Measurements from ENCODE around the gene SNAI3. TPM values are rescaled to one million over a fixed set of nuclear protein-coding genes. Genes with fewer than 3 reads are reported as not detected.
A peak's percentile ranks its signal among the peaks of the same experiment; 100 is the strongest.

Gene SNAI3
- total and polyA plus RNA-seq, 8 donors, result 0.19 to 1.9 (median 0.72) TPM

DNA sequence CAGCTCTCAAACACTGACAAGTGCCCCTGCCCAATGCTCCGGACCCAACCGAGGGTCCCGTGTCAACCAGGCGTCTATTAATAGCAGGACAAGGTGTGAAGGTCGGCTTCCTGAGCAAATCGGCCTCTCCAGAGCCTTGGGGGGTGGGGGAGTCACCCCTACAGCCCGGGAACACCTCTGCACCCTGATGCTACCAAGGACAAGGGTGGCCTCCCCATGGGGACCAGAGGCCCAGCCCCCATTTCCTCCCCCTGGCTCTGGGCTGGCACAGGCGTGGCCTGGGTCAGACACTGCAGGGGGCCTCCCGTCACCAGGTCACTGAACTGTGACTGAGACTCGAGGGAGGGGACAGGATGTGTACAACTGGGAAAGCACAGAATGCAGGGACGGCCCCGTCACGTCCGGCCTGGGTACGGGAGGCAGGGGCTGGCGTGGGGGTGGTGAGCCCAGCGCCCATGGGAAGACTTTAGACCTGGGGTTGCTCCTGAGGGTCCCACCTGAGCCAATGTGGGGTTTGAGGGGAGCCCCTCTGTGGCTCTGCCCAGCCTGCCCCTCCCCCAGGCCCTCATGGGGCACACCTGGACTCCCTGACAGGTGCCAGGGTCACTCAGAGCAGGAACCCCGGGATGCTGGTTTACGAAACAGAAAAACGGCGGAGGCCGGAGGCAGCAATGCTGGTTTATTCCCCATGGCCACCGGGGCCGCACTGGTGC is 34.9 kb downstream of the SNAI3 start:
- no peak for TF ChIP-seq CTCF (IDR thresholded peaks at IDR 0.05)
- ATAC-seq, result peak; percentile 9 to 58 (median 35)
- peak in 4 of 6 donors; percentile 36 to 63 (median 54) for DNase-seq
- Histone ChIP-seq H3K4me3 (peak overlapping the region; percentile 49 to 93 (median 70)), H3K27me3 (no peaks in the 10 kb centered on the region), H3K9me3 (no peaks in the 10 kb centered on the region), H3K27ac (peak overlapping the region; percentile 35 to 80 (median 62)), H3K4me1 (peaks cover 0 to 9% (median 0%) of the 10 kb centered on the region in 3 donors), H3K36me3 (no peaks in the 10 kb centered on the region)
- WGBS, 2 donors, result 57 to 64% methylated on average over 21 to 24 of the region's 24 CpGs
- intact Hi-C loops (cut with DNase I), result no loop called here
- FAIRE-seq, result no peak

DNA sequence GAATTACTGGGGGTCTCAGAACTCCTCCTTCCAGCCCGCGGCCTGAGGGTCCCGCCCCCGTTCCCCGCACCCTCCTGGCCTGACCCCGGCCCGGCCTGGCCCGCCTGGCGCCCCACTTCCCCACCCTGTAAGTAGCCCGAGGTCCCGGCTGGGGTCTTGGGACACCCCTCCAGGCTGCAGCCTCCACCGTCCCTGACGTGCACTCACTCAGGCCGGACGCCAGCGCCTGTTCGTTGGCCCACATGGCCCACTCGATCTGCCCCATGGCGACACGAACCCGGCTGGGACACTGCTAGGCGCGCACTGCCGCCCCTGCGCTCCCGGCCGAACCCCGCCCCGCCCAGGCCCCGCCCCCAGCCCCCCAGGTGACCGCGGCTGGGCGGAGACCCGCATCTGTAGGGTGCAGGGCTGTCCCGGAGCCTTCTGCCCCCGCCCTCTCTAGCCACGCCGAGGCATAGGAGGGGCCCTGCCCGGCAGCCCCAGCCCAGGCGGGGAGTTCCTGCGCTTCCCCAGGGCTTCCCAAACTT is 35.5 kb downstream of the SNAI3 start, which contains the start of gene CYBA:
Gene CYBA (minus strand): TSS at position 305 of the 527 bp plus-strand sequence. CDS start 40 bp downstream, at position 265.
- TF ChIP-seq CTCF (IDR thresholded peaks at IDR 0.05), result no peak
- DNase-seq, result peak; percentile 55 to 86 (median 72)
- H3K4me1 ChIP-seq, result peaks cover 0 to 9% (median 0%) of the 10 kb centered on the region in 3 donors
- H3K9me3 ChIP-seq, result no peaks in the 10 kb centered on the region
- H3K36me3 ChIP-seq, result no peaks in the 10 kb centered on the region
- intact Hi-C loops (cut with DNase I), result no loop called here
- ATAC-seq, result peak; percentile 68 to 90 (median 84)
- FAIRE-seq, result no peak
- peak within 1 kb of the TSS; percentile 49 to 93 (median 70) for H3K4me3 ChIP-seq
- peak within 1 kb of the TSS; percentile 35 to 80 (median 62) for H3K27ac ChIP-seq
- no peaks in the 10 kb centered on the region for H3K27me3 ChIP-seq
- WGBS, 2 donors, result 4 to 14% methylated on average over 37 to 41 of the region's 41 CpGs

- Histone ChIP-seq H3K27me3 (no peaks in the 10 kb centered on the region), H3K9me3 (no peaks in the 10 kb centered on the region), H3K4me3 (peak overlapping the region; percentile 49 to 93 (median 70)), H3K27ac (peak overlapping the region; percentile 35 to 80 (median 62)), H3K4me1 (peaks cover 0 to 9% (median 0%) of the 10 kb centered on the region in 3 donors), H3K36me3 (no peaks in the 10 kb centered on the region)
- ATAC-seq (peak; percentile 42 to 59 (median 54)), FAIRE-seq (no peak), DNase-seq (peak in 2 of 6 donors; percentile 67 to 83)
- intact Hi-C loops (cut with DNase I), result no loop called here
- TF ChIP-seq CTCF (IDR thresholded peaks at IDR 0.05), result no peak
- WGBS, 2 donors, result 15 to 38% methylated on average over 30 to 37 of the region's 37 CpGs
Observed at GRCh38 chr16:88649924-88650748, 36.2 kb downstream of the SNAI3 start.

- Histone ChIP-seq H3K9me3 (no peaks in the 10 kb centered on the region), H3K4me1 (peaks cover 0 to 9% (median 0%) of the 10 kb centered on the region in 3 donors), H3K27ac (peak overlapping the region; percentile 35 to 80 (median 62)), H3K27me3 (no peaks in the 10 kb centered on the region), H3K36me3 (no peaks in the 10 kb centered on the region), H3K4me3 (peak overlapping the region in 2 of 4 donors; percentile 49 to 85)
- FAIRE-seq (no peak), DNase-seq (peak in 4 of 6 donors; percentile 35 to 74 (median 52)), ATAC-seq (peak; percentile 5 to 33 (median 16))
- TF ChIP-seq CTCF (IDR thresholded peaks at IDR 0.05), result no peak
- WGBS, 2 donors, result 35 to 59% methylated on average over 20 of the region's 20 CpGs
- intact Hi-C loops (cut with DNase I), result no loop called here
Observed at GRCh38 chr16:88649195-88649923, 36.9 kb downstream of the SNAI3 start.
